ENCODE data around the gene ZNF408. TPM values are rescaled to one million over a fixed set of nuclear protein-coding genes. Genes with fewer than 3 reads are reported as not detected.

Gene ZNF408
- total and polyA plus RNA-seq, 10 donors: 4.7 to 17.4 (median 10.1) TPM

DNA sequence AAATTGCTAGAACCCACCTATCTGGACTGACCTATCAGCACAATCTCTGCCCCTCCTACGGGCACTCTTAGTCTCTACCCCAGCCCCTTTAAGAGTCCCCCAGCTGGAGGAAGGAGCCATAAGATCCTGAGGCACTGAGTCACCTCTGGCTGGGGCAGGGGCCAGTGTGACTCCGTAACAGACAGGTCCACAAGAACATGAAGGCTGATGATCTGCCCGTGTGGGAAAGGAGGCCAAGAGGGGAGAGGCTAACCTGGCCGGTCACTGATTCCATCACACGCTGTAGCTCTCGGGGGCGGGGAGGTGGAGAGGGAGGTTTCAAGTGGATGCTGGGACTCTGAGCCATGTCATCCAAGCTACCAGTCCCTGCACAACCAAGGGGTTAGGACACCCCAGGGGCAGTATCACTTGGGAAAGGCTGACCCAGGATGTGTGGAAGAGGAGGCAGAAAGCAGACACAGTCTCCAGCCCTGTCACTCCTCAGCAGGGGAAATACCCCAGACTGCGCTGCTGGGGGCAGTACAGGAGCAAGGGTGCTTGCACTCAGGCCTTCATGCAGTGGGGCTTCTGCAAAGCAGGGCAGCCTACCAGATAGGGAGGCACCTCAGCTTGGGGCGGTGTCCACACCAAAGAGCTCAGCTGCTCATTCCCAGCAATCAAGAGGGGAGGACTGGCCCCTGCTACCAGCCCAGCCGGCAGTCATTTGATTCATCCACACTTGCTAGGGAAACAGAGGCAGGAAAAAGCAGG lies 22.7 kb upstream of the ZNF408 start:
- Histone ChIP-seq H3K9me3 (no peaks in the 10 kb centered on the region), H3K27ac (peak overlapping the region in 4 of 8 donors; percentile 15 to 90 (median 82)), H3K4me1 (peaks cover 32 to 71% (median 50%) of the 10 kb centered on the region in 6 donors), H3K4me3 (no peak overlapping the region), H3K27me3 (replicated peaks in 1 of 7) (no peaks in the 10 kb centered on the region), H3K36me3 (peaks cover 8 to 84% (median 63%) of the 10 kb centered on the region in 6 donors)
- peak; percentile 72 for DNase-seq
- intact Hi-C loops (cut with DNase I; ENCODE audit: low total_unique reads): no loop called here
- TF ChIP-seq POLR2AphosphoS5 (IDR thresholded peaks at IDR 0.05) (peak; percentile 5 to 42 (median 31)), POLR2A (IDR thresholded peaks at IDR 0.05) (no peak), CTCF (IDR thresholded peaks at IDR 0.05 in 8 of 11, conservative IDR thresholded peaks at IDR 0.05 in 3 of 11) (no peak)
- 67 to 91% (median 85%) methylated on average over 5 to 10 of the region's 10 CpGs for WGBS, 5 donors

DNA sequence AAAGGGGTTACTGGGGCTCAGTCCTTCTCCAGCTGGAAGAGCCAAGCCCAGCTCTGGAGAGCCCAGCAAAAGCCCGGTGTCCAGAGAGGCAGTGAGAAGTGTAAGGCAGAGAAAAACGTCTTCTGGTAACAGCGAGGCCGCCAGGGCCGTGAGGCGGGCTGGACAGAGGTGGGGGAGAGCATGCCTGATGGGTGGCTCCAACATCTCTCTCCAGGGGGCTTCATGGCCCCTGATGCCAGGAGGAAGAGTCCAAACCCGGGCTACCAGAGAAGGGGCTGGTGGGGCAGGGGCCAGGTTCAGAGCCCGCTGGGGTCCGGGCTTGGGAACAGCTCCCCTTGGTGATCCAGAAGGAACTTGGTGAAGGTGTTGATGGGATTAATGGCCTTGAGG lies 22.1 kb upstream of the ZNF408 start:
- intact Hi-C loops (cut with DNase I; ENCODE audit: low total_unique reads): no loop called here

GRCh38 chr11:46679241-46680163 lies 21.3 kb upstream of the ZNF408 start:
- Histone ChIP-seq H3K36me3 (peaks cover 8 to 85% (median 59%) of the 10 kb centered on the region in 6 donors), H3K4me3 (no peak overlapping the region), H3K27ac (peak overlapping the region in 3 of 8 donors; percentile 16 to 90 (median 79)), H3K9me3 (no peaks in the 10 kb centered on the region), H3K4me1 (peaks cover 27 to 71% (median 44%) of the 10 kb centered on the region in 6 donors), H3K27me3 (replicated peaks in 1 of 7) (no peaks in the 10 kb centered on the region)
- peak in 2 of 3 donors; percentile 14 to 19 for TF ChIP-seq POLR2AphosphoS5 (IDR thresholded peaks at IDR 0.05)
- TF ChIP-seq CTCF (IDR thresholded peaks at IDR 0.05 in 8 of 11, conservative IDR thresholded peaks at IDR 0.05 in 3 of 11): no peak
- 87 to 92% (median 90%) methylated on average over 21 to 26 of the region's 26 CpGs for WGBS, 5 donors
- DNase-seq: peak; percentile 69
- intact Hi-C loops (cut with DNase I; ENCODE audit: low total_unique reads): no loop called here

More for the DNA sequence above, 22.1 kb upstream of the ZNF408 start:
- H3K36me3 ChIP-seq: peaks cover 8 to 84% (median 58%) of the 10 kb centered on the region in 6 donors
- no peaks in the 10 kb centered on the region for H3K9me3 ChIP-seq
- no peaks in the 10 kb centered on the region for H3K27me3 ChIP-seq (replicated peaks in 1 of 7)
- TF ChIP-seq POLR2AphosphoS5 (IDR thresholded peaks at IDR 0.05) (peak in 1 of 3 donors; percentile 18), CTCF (IDR thresholded peaks at IDR 0.05 in 8 of 11, conservative IDR thresholded peaks at IDR 0.05 in 3 of 11) (no peak)
- H3K4me1 ChIP-seq: peaks cover 35 to 71% (median 46%) of the 10 kb centered on the region in 6 donors
- H3K4me3 ChIP-seq: no peak overlapping the region
- DNase-seq: peak; percentile 76
- H3K27ac ChIP-seq: peak overlapping the region in 3 of 8 donors; percentile 79 to 90 (median 84)
- WGBS, 5 donors: 91 to 98% (median 95%) methylated on average over 9 of the region's 9 CpGs

All from spleen (tissue), 11 donors.